Stomach (tissue), 9 donors: ENCODE measurements around the gene NANOS1. TPM values are rescaled to one million over a fixed set of nuclear protein-coding genes. Genes with fewer than 3 reads are reported as not detected.

ENCODE experiments used
- DNase-seq, 2 donors: peaks; one replicate each; pipeline versions ENCODE4 v3.0.0 to v3.0.0-alpha.2; 2013 to 2019
- H3K27ac ChIP-seq, 5 donors: fragments of 200-600 bp in 4 of 5; sonication (generic) in 4 of 5; one replicate each; pipeline ENCODE4 v1.5.1; 2013 to 2019; ENCODE audit warnings: mild to moderate bottlenecking in 1 of 5, moderate library complexity in 1 of 5
- H3K27me3 ChIP-seq, 3 donors: fragments of 200-600 bp; sonication (generic); one replicate each; pipeline ENCODE4 v1.5.1; 2017 to 2019; ENCODE audit warnings: mixed run types in 1 of 3
- H3K36me3 ChIP-seq, 4 donors: fragments of 200-600 bp; sonication (generic); 1 replicate in 3 of 4; 2 replicates in 1 of 4; pipeline ENCODE4 v1.5.1; 2016 to 2019
- H3K4me1 ChIP-seq, 4 donors: fragments of 200-600 bp; sonication (generic); one replicate each; pipeline ENCODE4 v1.5.1; 2016 to 2019
- H3K4me3 ChIP-seq, 4 donors: fragments of 200-600 bp; sonication (generic) in 3 of 4; one replicate each; pipeline ENCODE4 v1.5.1; 2016 to 2019; ENCODE audit warnings: mild to moderate bottlenecking in 1 of 4
- H3K9me3 ChIP-seq, 4 donors: fragments of 200-600 bp; sonication (generic); one replicate each; pipeline ENCODE4 v1.5.1; 2016 to 2019
- CTCF ChIP-seq, 7 experiments: fragments of 450-650 bp in 4 of 7; fragments of 200-600 bp in 3 of 7; sonication (generic) in 3 of 7; IDR thresholded peaks; one replicate each; pipeline ENCODE4 v1.5.1; 2016 to 2019; ENCODE audit warnings: antibody characterized with exemption in 7 of 7, control low read depth in 2 of 7, mild to moderate bottlenecking in 1 of 7
- EP300 ChIP-seq: sonication (generic); formaldehyde crosslinking; IDR thresholded peaks from one replicate; pipeline ENCODE4 v1.6.1; 2017; ENCODE audit warnings: antibody characterized with exemption
- POLR2A ChIP-seq, 4 donors: fragments of 450-650 bp; IDR thresholded peaks; one replicate each; pipeline ENCODE4 v1.6.1; 2016; ENCODE audit warnings: antibody characterized with exemption in 4 of 4, control low read depth in 2 of 4, mild to moderate bottlenecking in 1 of 4, moderate library complexity in 1 of 4
- POLR2AphosphoS5 ChIP-seq, 3 donors: sonication (generic); formaldehyde crosslinking; IDR thresholded peaks; one replicate each; pipeline ENCODE4 v1.6.1; 2016; ENCODE audit warnings: antibody characterized with exemption in 3 of 3
- WGBS, 5 donors: extraction: QIAGEN DNeasy Blood & Tissue Kit in 3 of 5; methylation state at CpG; one replicate each; pipeline versions ENCODE4 v1.1.5 to v1.1.7; 2013 to 2018; 5-methylcytosine and 5-hydroxymethylcytosine counted together
- intact Hi-C: fragments of 100-400 bp; cut with DNase I; formaldehyde crosslinking; loops from one replicate; pipeline ENCODE4 v1.15.1; 2023; ENCODE audit warnings: low total_unique reads
- polyA plus RNA-seq, 3 donors: library from polyadenylated mRNA; stranded (reverse); fragments of 200-250 nt; gene quantifications; one replicate each; pipeline ENCODE4 v1.2.3, GENCODE V29; 2013
- total RNA-seq, 5 donors: library from RNA; depleted of rRNA; stranded (reverse); fragments of >200 nt; gene quantifications; one replicate each; pipeline versions ENCODE4 v1.1.0 to v1.2.3, GENCODE V29; 2014 to 2016
- donor health status: healthy with polysubstance abuse.
- donor health status: Bipolar disorder and iron deficiency.
- donor health status: healthy.

Gene NANOS1
- total and polyA plus RNA-seq, 8 donors = under 0.01 to 16.1 (median 3.7) TPM

DNA sequence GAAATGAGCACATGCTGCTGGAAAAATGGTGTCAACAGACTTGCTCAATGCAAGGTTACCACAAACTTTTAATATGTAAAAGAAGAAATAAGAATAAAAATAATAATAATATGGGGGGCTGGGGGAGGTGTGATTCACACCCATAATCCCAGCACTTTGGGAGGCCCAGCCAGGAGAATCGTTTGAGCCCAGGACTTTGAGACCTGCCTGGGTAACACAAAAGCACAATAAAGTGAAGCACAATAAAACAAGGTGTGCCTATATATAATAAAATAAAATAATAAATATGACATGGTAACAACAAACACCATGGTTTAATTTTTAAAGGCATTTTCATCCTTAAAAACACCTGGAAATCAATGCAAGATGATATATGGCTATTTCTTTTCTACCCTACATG is 26.0 kb downstream of the NANOS1 start:
- TF ChIP-seq EP300 (no peak), POLR2A (IDR thresholded peaks at IDR 0.05) (no peak), CTCF (IDR thresholded peaks at IDR 0.05) (no peak), POLR2AphosphoS5 (IDR thresholded peaks at IDR 0.05) (no peak)
- H3K27me3 ChIP-seq = no peaks in the 10 kb centered on the region
- H3K4me1 ChIP-seq = no peaks in the 10 kb centered on the region
- WGBS, 5 donors = 71 to 94% (median 88%) methylated on average over 1 of the region's 1 CpG
- H3K4me3 ChIP-seq = no peak overlapping the region
- intact Hi-C loops = no loop called here
- no peak overlapping the region for H3K27ac ChIP-seq
- peaks cover 91 to 100% (median 100%) of the 10 kb centered on the region in 4 donors for H3K36me3 ChIP-seq
- no peaks in the 10 kb centered on the region for H3K9me3 ChIP-seq
- no peak for DNase-seq

- no peak overlapping the region for H3K4me3 ChIP-seq
- no peak overlapping the region for H3K27ac ChIP-seq
- no peak for DNase-seq
- peaks cover 70 to 100% (median 100%) of the 10 kb centered on the region in 4 donors for H3K36me3 ChIP-seq
- H3K4me1 ChIP-seq = peaks cover 0 to 14% (median 2%) of the 10 kb centered on the region in 4 donors
- intact Hi-C loops = no loop called here
- no peaks in the 10 kb centered on the region for H3K27me3 ChIP-seq
- no peak for TF ChIP-seq CTCF (IDR thresholded peaks at IDR 0.05)
- no peak for TF ChIP-seq EP300
- no peak for TF ChIP-seq POLR2AphosphoS5 (IDR thresholded peaks at IDR 0.05)
- no peak for TF ChIP-seq POLR2A (IDR thresholded peaks at IDR 0.05)
- H3K9me3 ChIP-seq = no peaks in the 10 kb centered on the region
- WGBS, 5 donors = 89 to 97% (median 93%) methylated on average over 11 of the region's 11 CpGs
Measured at GRCh38 chr10:119058010-119058409, 28.5 kb downstream of the NANOS1 start.

DNA sequence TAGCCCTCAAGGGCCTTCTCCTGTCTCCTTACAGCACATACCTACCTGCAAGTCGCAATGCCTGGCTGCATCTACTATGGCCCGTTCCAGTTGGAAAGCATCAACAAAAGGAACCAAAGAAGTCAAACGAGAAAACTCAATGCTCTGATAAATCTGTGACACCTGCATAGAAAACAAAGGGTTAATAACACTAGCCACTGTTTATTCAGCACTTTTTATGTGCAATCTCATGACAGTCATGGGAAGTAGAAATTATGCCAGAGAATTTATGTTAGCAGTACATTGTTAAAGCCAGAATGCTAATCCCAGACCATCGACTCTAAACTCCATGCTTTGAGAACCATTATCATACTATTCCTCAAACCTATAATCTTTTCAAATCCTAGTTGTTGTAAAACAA is 30.0 kb downstream of the NANOS1 start:
- no peaks in the 10 kb centered on the region for H3K9me3 ChIP-seq
- no peak overlapping the region for H3K27ac ChIP-seq
- no peak overlapping the region for H3K4me3 ChIP-seq
- peaks cover 69 to 100% (median 100%) of the 10 kb centered on the region in 4 donors for H3K36me3 ChIP-seq
- H3K4me1 ChIP-seq = peaks cover 0 to 14% (median 2%) of the 10 kb centered on the region in 4 donors
- no peak for DNase-seq
- WGBS, 5 donors = 76 to 86% (median 79%) methylated on average over 4 of the region's 4 CpGs
- no peaks in the 10 kb centered on the region for H3K27me3 ChIP-seq
- intact Hi-C loops = no loop called here
- TF ChIP-seq POLR2AphosphoS5 (IDR thresholded peaks at IDR 0.05) (no peak), POLR2A (IDR thresholded peaks at IDR 0.05) (no peak), EP300 (no peak), CTCF (IDR thresholded peaks at IDR 0.05) (no peak)

- H3K4me1 ChIP-seq = peaks cover 0 to 14% (median 2%) of the 10 kb centered on the region in 4 donors
- WGBS, 5 donors = 81 to 94% (median 88%) methylated on average over 1 of the region's 1 CpG
- H3K36me3 ChIP-seq = peaks cover 69 to 100% (median 100%) of the 10 kb centered on the region in 4 donors
- H3K4me3 ChIP-seq = no peak overlapping the region
- no peaks in the 10 kb centered on the region for H3K9me3 ChIP-seq
- intact Hi-C loops = no loop called here
- no peak for DNase-seq
- TF ChIP-seq POLR2A (IDR thresholded peaks at IDR 0.05) (no peak), CTCF (IDR thresholded peaks at IDR 0.05) (no peak), POLR2AphosphoS5 (IDR thresholded peaks at IDR 0.05) (no peak), EP300 (no peak)
- no peaks in the 10 kb centered on the region for H3K27me3 ChIP-seq
- no peak overlapping the region for H3K27ac ChIP-seq
Measured at GRCh38 chr10:119060107-119060506, 30.6 kb downstream of the NANOS1 start.
